ENCODE data around the gene DNAJC3. TPM values are rescaled to one million over a fixed set of nuclear protein-coding genes. Genes with fewer than 3 reads are reported as not detected.

DNAJC3 gene
- total RNA-seq, 1 experiment from 2014 or later = 21.2 TPM

DNA sequence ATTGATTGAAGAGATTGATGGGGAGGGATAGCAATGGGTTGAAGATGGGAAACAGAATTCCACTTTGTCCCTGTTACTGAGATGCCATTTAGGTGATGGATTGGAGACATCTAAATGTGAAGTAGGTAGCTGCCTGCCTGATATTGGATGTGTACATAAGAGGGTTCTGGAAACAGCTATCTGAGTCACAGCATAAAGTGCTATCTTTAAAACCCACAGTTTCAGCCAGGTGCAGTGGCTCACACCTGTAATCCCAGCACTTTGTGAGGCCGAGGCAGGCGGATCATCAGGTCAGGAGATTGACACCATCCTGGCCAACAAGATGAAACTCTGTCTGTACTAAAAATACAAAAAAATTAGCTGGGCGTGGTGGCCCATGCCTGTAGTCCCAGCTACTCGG, 72.6 kb downstream of the DNAJC3 start:
- no peak overlapping the region for H3K4me3 Mint-ChIP-seq
- no peak for DNase-seq
- H3K23ac ChIP-seq (ENCODE audit: insufficient read length, low read depth, low read length) = no peak overlapping the region
- H3K9me3 Mint-ChIP-seq = no peaks in the 10 kb centered on the region
- no peak overlapping the region for H2BK120ac ChIP-seq (ENCODE audit: low read depth, low read length, poor library complexity, severe bottlenecking)
- H3K27ac Mint-ChIP-seq = no peak overlapping the region
- no peak overlapping the region for H4K5ac ChIP-seq (ENCODE audit: insufficient read length, low read depth, low read length)
- no peaks in the 10 kb centered on the region for H3K9me3 ChIP-seq (ENCODE audit: control insufficient read depth, low read depth, low read length)
- no peak overlapping the region for H3K14ac ChIP-seq (ENCODE audit: insufficient read depth, low read length)
- H4K20me1 ChIP-seq (ENCODE audit: control insufficient read depth, insufficient read depth, insufficient read length) = no peaks in the 10 kb centered on the region
- no peak overlapping the region for H3K18ac ChIP-seq (ENCODE audit: insufficient read length, low read depth, low read length)
- TF ChIP-seq, protein P1, sequence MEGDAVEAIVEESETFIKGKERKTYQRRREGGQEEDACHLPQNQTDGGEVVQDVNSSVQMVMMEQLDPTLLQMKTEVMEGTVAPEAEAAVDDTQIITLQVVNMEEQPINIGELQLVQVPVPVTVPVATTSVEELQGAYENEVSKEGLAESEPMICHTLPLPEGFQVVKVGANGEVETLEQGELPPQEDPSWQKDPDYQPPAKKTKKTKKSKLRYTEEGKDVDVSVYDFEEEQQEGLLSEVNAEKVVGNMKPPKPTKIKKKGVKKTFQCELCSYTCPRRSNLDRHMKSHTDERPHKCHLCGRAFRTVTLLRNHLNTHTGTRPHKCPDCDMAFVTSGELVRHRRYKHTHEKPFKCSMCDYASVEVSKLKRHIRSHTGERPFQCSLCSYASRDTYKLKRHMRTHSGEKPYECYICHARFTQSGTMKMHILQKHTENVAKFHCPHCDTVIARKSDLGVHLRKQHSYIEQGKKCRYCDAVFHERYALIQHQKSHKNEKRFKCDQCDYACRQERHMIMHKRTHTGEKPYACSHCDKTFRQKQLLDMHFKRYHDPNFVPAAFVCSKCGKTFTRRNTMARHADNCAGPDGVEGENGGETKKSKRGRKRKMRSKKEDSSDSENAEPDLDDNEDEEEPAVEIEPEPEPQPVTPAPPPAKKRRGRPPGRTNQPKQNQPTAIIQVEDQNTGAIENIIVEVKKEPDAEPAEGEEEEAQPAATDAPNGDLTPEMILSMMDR (conservative IDR thresholded peaks at IDR 0.05) = no peak
- no peaks in the 10 kb centered on the region for H3K79me1 ChIP-seq (ENCODE audit: insufficient read depth, low read depth, low read length, poor library complexity, severe bottlenecking)
- no peaks in the 10 kb centered on the region for H3K27me3 Mint-ChIP-seq (ENCODE audit: low read depth)
- H2BK5ac ChIP-seq (ENCODE audit: insufficient read length, low read length) = no peak overlapping the region
- no peaks in the 10 kb centered on the region for H3K23me2 ChIP-seq (ENCODE audit: insufficient read length, low read depth, low read length, poor library complexity, severe bottlenecking)
- H3T11ph ChIP-seq (ENCODE audit: low read length) = no peak overlapping the region
- H2BK12ac ChIP-seq (ENCODE audit: insufficient read length, low read depth, low read length) = no peak overlapping the region
- H3K4me1 ChIP-seq (ENCODE audit: insufficient read depth, low read length) = no peaks in the 10 kb centered on the region
- H3K36me3 Mint-ChIP-seq (ENCODE audit: insufficient read depth in 1 of 3, low read depth in 3 of 3) = 0 out of 7 replicates have a peak, but pooled peaks cover 0 to 2% (median 0%) of the 10 kb centered on the region in 3 experiments
- no peak overlapping the region for H4K8ac ChIP-seq (replicated peaks; ENCODE audit: insufficient read length, low read depth, low read length)
- H2AK5ac ChIP-seq (ENCODE audit: insufficient read length, low read length) = no peak overlapping the region
- no peak overlapping the region for H3K4me2 ChIP-seq (ENCODE audit: insufficient read depth, insufficient read length, low read length)
- peaks cover 5 to 19% of the 10 kb centered on the region in 2 experiments; a peak in 2 of 4 replicates for H3K4me1 Mint-ChIP-seq
- no peak overlapping the region for H4K91ac ChIP-seq (ENCODE audit: insufficient read length, low read depth, low read length)
- no peaks in the 10 kb centered on the region for H3K27me3 ChIP-seq (ENCODE audit: insufficient read depth, low read length)
- H3K79me2 ChIP-seq (ENCODE audit: insufficient read depth, low read length) = no peaks in the 10 kb centered on the region
- H3K4ac ChIP-seq (ENCODE audit: low read depth, low read length) = no peak overlapping the region
- no CpG with 5 or more reads among the region's 4 CpGs for WGBS (ENCODE audit: extremely low coverage, insufficient read length, low lambda C conversion rate)
- no peak overlapping the region for H2AFZ ChIP-seq (ENCODE audit: low read length)
- no peak overlapping the region for H2BK15ac ChIP-seq (ENCODE audit: low read depth, low read length)
- H3K9ac ChIP-seq (ENCODE audit: extremely low read depth, insufficient read length, low read length) = no peak overlapping the region
- H3K27ac ChIP-seq (ENCODE audit: insufficient read length, low read depth, low read length) = no peak overlapping the region
- H3K56ac ChIP-seq (ENCODE audit: insufficient read length, low read depth, low read length) = no peak overlapping the region
- H2BK20ac ChIP-seq (ENCODE audit: low read depth, low read length, poor library complexity, severe bottlenecking) = no peak overlapping the region

All from H9 (cell line).